ENCODE measurements around the gene TMX4. TPM values are rescaled to one million over a fixed set of nuclear protein-coding genes. Genes with fewer than 3 reads are reported as not detected.

Gene TMX4
- total RNA-seq, 2 experiments from 2014 or later, result 21.2 to 21.8 TPM

DNA sequence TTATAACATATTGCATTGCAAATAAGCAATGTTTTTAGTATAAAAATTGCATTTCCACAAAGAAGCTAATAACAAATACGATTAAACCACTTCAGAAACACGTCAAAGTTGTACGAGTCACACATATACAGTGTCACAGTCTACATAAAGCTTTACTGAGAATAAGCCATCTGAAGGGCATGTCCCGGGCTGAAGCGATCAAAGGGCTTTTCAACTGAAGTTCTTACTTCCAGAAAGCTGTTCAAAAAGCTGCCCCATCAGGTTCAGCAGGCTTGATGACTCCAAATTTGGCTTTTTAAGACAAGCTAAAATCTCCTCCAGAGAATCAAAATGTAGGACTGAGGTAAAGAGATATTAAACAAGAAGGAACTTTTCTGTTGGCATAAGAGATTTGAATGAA is 41.9 kb downstream of the TMX4 start:
- H3K27me3 Mint-ChIP-seq, result no peaks in the 10 kb centered on the region
- DNase-seq (no peak), ATAC-seq (no peak)
- intact Hi-C loops (cut with micrococcal nuclease), result no loop called here
- peaks cover 22% of the 10 kb centered on the region for H3K36me3 Mint-ChIP-seq (ENCODE audit: low read depth)
- no peak overlapping the region for H3K4me3 Mint-ChIP-seq
- ChIA-PET CTCF (no interaction called here), POLR2A (no interaction called here)
- TF ChIP-seq, protein P1, sequence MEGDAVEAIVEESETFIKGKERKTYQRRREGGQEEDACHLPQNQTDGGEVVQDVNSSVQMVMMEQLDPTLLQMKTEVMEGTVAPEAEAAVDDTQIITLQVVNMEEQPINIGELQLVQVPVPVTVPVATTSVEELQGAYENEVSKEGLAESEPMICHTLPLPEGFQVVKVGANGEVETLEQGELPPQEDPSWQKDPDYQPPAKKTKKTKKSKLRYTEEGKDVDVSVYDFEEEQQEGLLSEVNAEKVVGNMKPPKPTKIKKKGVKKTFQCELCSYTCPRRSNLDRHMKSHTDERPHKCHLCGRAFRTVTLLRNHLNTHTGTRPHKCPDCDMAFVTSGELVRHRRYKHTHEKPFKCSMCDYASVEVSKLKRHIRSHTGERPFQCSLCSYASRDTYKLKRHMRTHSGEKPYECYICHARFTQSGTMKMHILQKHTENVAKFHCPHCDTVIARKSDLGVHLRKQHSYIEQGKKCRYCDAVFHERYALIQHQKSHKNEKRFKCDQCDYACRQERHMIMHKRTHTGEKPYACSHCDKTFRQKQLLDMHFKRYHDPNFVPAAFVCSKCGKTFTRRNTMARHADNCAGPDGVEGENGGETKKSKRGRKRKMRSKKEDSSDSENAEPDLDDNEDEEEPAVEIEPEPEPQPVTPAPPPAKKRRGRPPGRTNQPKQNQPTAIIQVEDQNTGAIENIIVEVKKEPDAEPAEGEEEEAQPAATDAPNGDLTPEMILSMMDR (IDR thresholded peaks at IDR 0.05), result no peak
- H3K27ac Mint-ChIP-seq, result no peak overlapping the region
- H3K4me1 Mint-ChIP-seq (ENCODE audit: low read depth), result peaks cover 14% of the 10 kb centered on the region
- H3K9me3 Mint-ChIP-seq, result no peaks in the 10 kb centered on the region

GRCh38 chr20:7975851-7976414 is 43.6 kb downstream of the TMX4 start:
- POLR2A ChIA-PET, result no interaction called here
- no peak overlapping the region for H3K27ac Mint-ChIP-seq
- H3K4me3 Mint-ChIP-seq, result no peak overlapping the region
- H3K36me3 Mint-ChIP-seq (ENCODE audit: low read depth), result peaks cover 9% of the 10 kb centered on the region
- ATAC-seq (no peak), DNase-seq (no peak)
- CTCF ChIA-PET, result no interaction called here
- H3K4me1 Mint-ChIP-seq (ENCODE audit: low read depth), result peaks cover 9% of the 10 kb centered on the region
- TF ChIP-seq, protein P1 (IDR thresholded peaks at IDR 0.05), result no peak
- no peaks in the 10 kb centered on the region for H3K9me3 Mint-ChIP-seq
- peaks cover 3% of the 10 kb centered on the region for H3K27me3 Mint-ChIP-seq
- intact Hi-C loops (cut with micrococcal nuclease), result no loop called here

DNA sequence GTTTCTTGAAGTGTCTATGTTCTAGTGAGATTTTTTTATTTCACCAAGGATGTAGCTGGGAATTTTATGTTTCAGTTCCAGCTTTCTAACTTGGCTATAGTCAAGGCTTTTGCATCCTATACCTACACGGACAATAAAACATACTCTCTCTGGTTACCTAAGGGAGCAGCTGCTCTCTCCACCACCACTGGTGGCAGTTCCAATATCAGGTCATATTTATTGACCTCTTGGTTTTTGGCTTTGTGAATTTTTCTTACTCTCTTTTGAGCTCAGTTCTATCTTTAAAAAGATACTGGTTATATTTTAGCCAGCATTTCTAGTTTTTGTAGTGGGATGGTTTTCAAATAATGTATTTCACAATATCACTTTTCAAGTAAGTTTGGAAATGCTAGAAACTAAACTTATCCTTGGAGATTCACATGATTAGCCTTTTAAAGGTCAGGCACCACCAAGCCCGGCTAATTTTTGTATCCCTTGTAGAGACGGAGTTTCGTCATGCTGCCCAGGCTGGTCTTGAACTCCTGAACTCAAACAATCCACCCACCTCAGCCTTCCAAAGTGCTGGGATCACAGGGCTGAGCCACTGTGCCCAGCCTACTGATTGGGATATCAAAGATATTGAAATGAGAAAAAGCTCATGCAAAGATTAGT is 44.7 kb downstream of the TMX4 start:
- TF ChIP-seq, protein P1 (IDR thresholded peaks at IDR 0.05), result no peak

DNA sequence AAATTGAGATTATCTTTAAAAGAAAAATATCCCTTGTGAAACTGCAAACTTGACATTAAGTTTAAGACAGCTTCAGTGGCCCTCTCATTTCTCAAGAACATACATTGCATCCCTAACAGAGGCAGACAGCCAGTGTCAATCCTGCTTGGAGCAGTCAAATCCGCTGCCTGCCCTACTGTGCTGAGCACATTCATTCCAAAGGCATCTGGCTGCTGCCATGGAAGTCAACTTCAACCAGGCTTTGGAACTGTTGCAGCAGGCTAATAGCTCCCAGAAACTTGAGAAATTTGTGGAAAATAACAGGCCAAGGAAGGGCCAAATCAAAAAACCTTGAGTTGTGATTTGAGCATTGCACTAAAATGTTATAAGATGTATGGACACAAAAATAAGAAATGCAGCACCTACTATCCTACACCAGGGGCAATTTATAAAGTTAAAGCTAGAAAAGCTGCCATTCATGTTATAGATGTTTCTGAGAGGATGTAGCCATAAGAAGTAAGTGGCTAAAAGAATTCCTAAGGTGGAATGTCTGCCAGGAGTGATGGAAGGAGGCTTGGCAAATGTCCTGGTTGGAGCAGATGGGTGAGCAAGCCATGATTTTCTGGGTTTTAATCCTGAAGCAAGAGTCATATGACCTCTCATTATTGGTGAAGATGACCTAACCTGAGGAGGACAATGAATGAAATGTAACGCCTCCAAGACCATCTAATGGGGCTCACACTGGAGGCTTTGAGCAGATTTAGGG is 47.9 kb downstream of the TMX4 start:
- Mint-ChIP-seq H3K4me1 (ENCODE audit: low read depth) (no peaks in the 10 kb centered on the region), H3K27ac (no peak overlapping the region), H3K36me3 (ENCODE audit: low read depth) (no peaks in the 10 kb centered on the region), H3K4me3 (no peak overlapping the region), H3K27me3 (peaks cover 3% of the 10 kb centered on the region), H3K9me3 (no peaks in the 10 kb centered on the region)
- TF ChIP-seq, protein P1 (IDR thresholded peaks at IDR 0.05), result no peak
- no peak for ATAC-seq
- CTCF ChIA-PET, result interaction anchor here (1.0 to 1.3 kb wide), 3 partner anchors 9 to 751 kb away, joined by 3 read pairs; no protein-coding TSS in a partner anchor
- intact Hi-C loops (cut with micrococcal nuclease), result no loop called here
- no peak for DNase-seq
- POLR2A ChIA-PET, result interaction anchor here (1.6 kb wide), 1 partner anchor 10 kb away, joined by 6 read pairs; no protein-coding TSS in a partner anchor

More for the DNA sequence above, 44.7 kb downstream of the TMX4 start:
- H3K36me3 Mint-ChIP-seq (ENCODE audit: low read depth), result peaks cover 4% of the 10 kb centered on the region
- no peak overlapping the region for H3K4me3 Mint-ChIP-seq
- intact Hi-C loops (cut with micrococcal nuclease), result no loop called here
- DNase-seq (no peak), ATAC-seq (no peak)
- ChIA-PET CTCF (interaction anchor here (1.0 kb wide), 1 partner anchor 747 kb away, joined by 4 read pairs; no protein-coding TSS in a partner anchor), POLR2A (interaction anchor here (0.6 kb wide), 1 partner anchor 8 kb away, joined by 3 read pairs; no protein-coding TSS in a partner anchor)
- H3K4me1 Mint-ChIP-seq (ENCODE audit: low read depth), result no peaks in the 10 kb centered on the region
- peaks cover 3% of the 10 kb centered on the region for H3K27me3 Mint-ChIP-seq
- H3K27ac Mint-ChIP-seq, result no peak overlapping the region
- H3K9me3 Mint-ChIP-seq, result no peaks in the 10 kb centered on the region
